Measurements from ENCODE around the gene BOD1L2. TPM values are rescaled to one million over a fixed set of nuclear protein-coding genes. Genes with fewer than 3 reads are reported as not detected.

Gene BOD1L2
- total RNA-seq, 1 donor, result 0.10 TPM

DNA sequence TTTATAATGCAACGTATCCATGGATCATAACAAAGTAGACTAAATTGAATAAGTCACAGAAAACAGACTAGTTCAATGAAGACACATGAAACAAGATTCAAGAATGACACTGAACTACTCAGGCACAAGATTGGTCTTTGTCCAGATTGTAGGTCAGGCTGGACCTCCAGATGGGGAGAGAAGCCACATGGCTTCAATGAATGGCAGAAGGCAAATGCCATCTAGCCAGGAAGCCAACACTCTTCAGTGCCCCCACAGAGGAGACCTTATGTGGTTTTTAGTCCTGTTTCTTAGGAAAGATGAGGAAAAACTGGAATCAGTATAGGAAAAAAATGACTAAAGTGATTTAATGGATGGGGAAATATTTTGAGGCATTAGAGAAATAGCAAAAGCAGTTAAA is 43.1 kb downstream of the BOD1L2 start:
- no peaks in the 10 kb centered on the region for H3K4me1 ChIP-seq (ENCODE audit: insufficient read depth, low read length)
- peaks cover 10% of the 10 kb centered on the region for H3K9me3 ChIP-seq (ENCODE audit: low read depth, low read length)
- H3K4me3 ChIP-seq (ENCODE audit: low read length), result no peak overlapping the region
- H3K27me3 ChIP-seq (ENCODE audit: insufficient read depth, low read length), result no peaks in the 10 kb centered on the region

GRCh38 chr18:57194070-57194469 is 47.2 kb downstream of the BOD1L2 start:
- Histone ChIP-seq H3K4me1 (ENCODE audit: insufficient read depth, low read length) (no peaks in the 10 kb centered on the region), H3K4me3 (ENCODE audit: low read length) (no peak overlapping the region), H3K9me3 (ENCODE audit: low read depth, low read length) (no peaks in the 10 kb centered on the region), H3K27me3 (ENCODE audit: insufficient read depth, low read length) (no peaks in the 10 kb centered on the region)

- H3K27me3 ChIP-seq (ENCODE audit: insufficient read depth, low read length), result no peaks in the 10 kb centered on the region
- no peak overlapping the region for H3K4me3 ChIP-seq (ENCODE audit: low read length)
- H3K9me3 ChIP-seq (ENCODE audit: low read depth, low read length), result no peaks in the 10 kb centered on the region
- H3K4me1 ChIP-seq (ENCODE audit: insufficient read depth, low read length), result no peaks in the 10 kb centered on the region
Measured at GRCh38 chr18:57194622-57195021, 47.7 kb downstream of the BOD1L2 start.

- Histone ChIP-seq H3K4me3 (ENCODE audit: low read length) (no peak overlapping the region), H3K27me3 (ENCODE audit: insufficient read depth, low read length) (no peaks in the 10 kb centered on the region), H3K4me1 (ENCODE audit: insufficient read depth, low read length) (no peaks in the 10 kb centered on the region), H3K9me3 (ENCODE audit: low read depth, low read length) (no peaks in the 10 kb centered on the region)
Measured at GRCh38 chr18:57195341-57195740, 48.5 kb downstream of the BOD1L2 start.

GRCh38 chr18:57197261-57197660 is 50.4 kb downstream of the BOD1L2 start:
- Histone ChIP-seq H3K27me3 (ENCODE audit: insufficient read depth, low read length) (no peaks in the 10 kb centered on the region), H3K4me3 (ENCODE audit: low read length) (no peak overlapping the region), H3K9me3 (ENCODE audit: low read depth, low read length) (no peaks in the 10 kb centered on the region), H3K4me1 (ENCODE audit: insufficient read depth, low read length) (no peaks in the 10 kb centered on the region)

GRCh38 chr18:57198073-57198472 is 51.2 kb downstream of the BOD1L2 start:
- no peaks in the 10 kb centered on the region for H3K4me1 ChIP-seq (ENCODE audit: insufficient read depth, low read length)
- no peaks in the 10 kb centered on the region for H3K27me3 ChIP-seq (ENCODE audit: insufficient read depth, low read length)
- H3K9me3 ChIP-seq (ENCODE audit: low read depth, low read length), result no peaks in the 10 kb centered on the region
- no peak overlapping the region for H3K4me3 ChIP-seq (ENCODE audit: low read length)

Other genes starting within 250 kb of the BOD1L2 start
- not detected for gene ST8SIA3, start 205.5 kb downstream of the BOD1L2 start, total RNA-seq